SU-DHL-6 (cell line): ENCODE measurements around the gene NFIB.

Source experiments
- H2AFZ ChIP-seq: fragments of 200-600 bp; sonication (generic); 2 replicates; pipeline ENCODE4 v1.6.1; 2014; ENCODE audit warnings: low read depth, mild to moderate bottlenecking, moderate library complexity, mixed read lengths, antibody characterized with exemption, low read length; ENCODE audit not compliant: severe bottlenecking
- H3F3A ChIP-seq: fragments of 200-600 bp; shearing (Covaris generic); 2 replicates; pipeline ENCODE4 v1.6.0; 2016; ENCODE audit warnings: antibody characterized with exemption, mild to moderate bottlenecking; ENCODE audit not compliant: insufficient read depth
- H3K27ac ChIP-seq: fragments of 200-600 bp; sonication (generic); 2 replicates; pipeline ENCODE4 v1.5.1; 2016; ENCODE audit warnings: low read depth, mild to moderate bottlenecking, low read length, moderate library complexity, mixed read lengths
- H3K27me3 ChIP-seq: fragments of 200-600 bp; sonication (generic), shearing (Covaris generic); 2 replicates; pipeline ENCODE4 v1.6.0; 2014; ENCODE audit warnings: mild to moderate bottlenecking, low read length
- H3K36me3 ChIP-seq: fragments of 200-600 bp; sonication (generic); 2 replicates; pipeline ENCODE4 v1.6.1; 2014; ENCODE audit warnings: mild to moderate bottlenecking, low read length, mixed read lengths
- H3K4me2 ChIP-seq: fragments of 300-600, 200-600 bp; shearing (Covaris generic), sonication (generic); 2 replicates; pipeline ENCODE4 v1.6.0; 2014; ENCODE audit warnings: low read length, low read depth, mild to moderate bottlenecking; ENCODE audit not compliant: poor library complexity, severe bottlenecking
- H3K4me3 ChIP-seq: fragments of 200-600 bp; sonication (generic); 2 replicates; pipeline ENCODE4 v1.5.1; 2014; ENCODE audit warnings: antibody characterized with exemption, low read length, mild to moderate bottlenecking, mixed read lengths; ENCODE audit not compliant: insufficient read depth, poor library complexity, severe bottlenecking
- H3K79me2 ChIP-seq: fragments of 200-600 bp; sonication (generic); 2 replicates; pipeline ENCODE4 v1.6.1; 2014; ENCODE audit warnings: mild to moderate bottlenecking, low read length, moderate library complexity; ENCODE audit not compliant: insufficient read depth
- H3K9ac ChIP-seq: fragments of 200-600 bp; sonication (generic); 2 replicates; pipeline ENCODE4 v1.7.0; 2014; ENCODE audit warnings: mild to moderate bottlenecking, low read length
- H3K9me2 ChIP-seq: fragments of 200-600 bp; sonication (generic); replicated peaks from 2 replicates; pipeline ENCODE4 v1.6.1; 2014; ENCODE audit warnings: low read length; ENCODE audit not compliant: insufficient read depth
- H3K9me3 ChIP-seq: fragments of 200-600 bp; sonication (generic); 2 replicates; pipeline ENCODE4 v1.6.1; 2014; ENCODE audit warnings: low read length, mixed read lengths; ENCODE audit not compliant: insufficient read depth
- H4K20me1 ChIP-seq: fragments of 200-600 bp; sonication (generic); 2 replicates; pipeline ENCODE4 v1.6.1; 2014; ENCODE audit warnings: low read depth, mild to moderate bottlenecking, antibody characterized with exemption, low read length, moderate library complexity, mixed read lengths
- EZH2phosphoT487 ChIP-seq: fragments of 200-600 bp; sonication (generic), shearing (Covaris generic); conservative IDR thresholded peaks from 2 replicates; pipeline ENCODE4 v1.6.1; 2018; ENCODE audit warnings: mild to moderate bottlenecking, antibody characterized with exemption, low read length, moderate library complexity, mixed read lengths
- TF ChIP-seq, protein P1 (sequence below): fragments of 200-600 bp; sonication (generic); IDR thresholded peaks from one replicate; pipeline ENCODE4 v1.5.1; 2017; ENCODE audit warnings: antibody characterized with exemption, mild to moderate bottlenecking, low read length, moderate library complexity; ENCODE audit not compliant: insufficient read depth, poor library complexity, severe bottlenecking

Gene NFIB

DNA sequence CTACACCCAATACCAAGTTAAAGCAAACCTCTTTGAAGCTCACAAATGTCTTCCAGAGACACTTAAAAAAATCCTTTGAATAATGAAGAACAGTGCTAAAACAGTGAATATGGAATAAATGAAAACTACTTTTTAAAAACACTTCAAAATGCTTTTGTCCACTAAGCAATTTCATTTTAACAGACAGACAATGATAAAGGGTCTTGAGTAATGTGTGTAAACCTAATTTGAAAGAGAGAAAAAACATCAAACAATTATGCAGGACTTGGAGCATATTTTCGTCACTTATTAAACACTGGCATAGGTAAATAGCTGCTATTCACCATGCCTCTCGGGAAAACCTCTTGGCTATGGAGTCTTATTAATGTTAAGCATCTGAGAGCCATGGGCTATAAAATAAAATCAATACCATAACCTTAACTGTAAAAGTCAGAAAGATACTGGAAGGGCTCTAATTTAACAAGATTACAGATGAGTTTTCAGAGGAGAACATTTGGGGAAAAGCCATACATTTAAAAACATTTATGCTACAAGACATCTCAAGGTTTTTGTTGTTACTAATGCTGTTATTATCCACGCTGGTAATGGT lies 177.8 kb downstream of the NFIB start:
- Histone ChIP-seq H3K9me3 (no peaks in the 10 kb centered on the region), H2AFZ (no peak overlapping the region), H3K27me3 (no peaks in the 10 kb centered on the region; the same call in 1 of the 2 replicates), H3K27ac (no peak overlapping the region), H3K9ac (no peak overlapping the region), H3K4me2 (no peak overlapping the region), H3F3A (no peaks in the 10 kb centered on the region), H4K20me1 (no peaks in the 10 kb centered on the region), H3K9me2 (0 out of 2 replicates have a peak, but pooled peaks cover 4% of the 10 kb centered on the region), H3K4me3 (no peak overlapping the region), H3K36me3 (no peaks in the 10 kb centered on the region), H3K79me2 (no peaks in the 10 kb centered on the region)
- TF ChIP-seq, protein P1, sequence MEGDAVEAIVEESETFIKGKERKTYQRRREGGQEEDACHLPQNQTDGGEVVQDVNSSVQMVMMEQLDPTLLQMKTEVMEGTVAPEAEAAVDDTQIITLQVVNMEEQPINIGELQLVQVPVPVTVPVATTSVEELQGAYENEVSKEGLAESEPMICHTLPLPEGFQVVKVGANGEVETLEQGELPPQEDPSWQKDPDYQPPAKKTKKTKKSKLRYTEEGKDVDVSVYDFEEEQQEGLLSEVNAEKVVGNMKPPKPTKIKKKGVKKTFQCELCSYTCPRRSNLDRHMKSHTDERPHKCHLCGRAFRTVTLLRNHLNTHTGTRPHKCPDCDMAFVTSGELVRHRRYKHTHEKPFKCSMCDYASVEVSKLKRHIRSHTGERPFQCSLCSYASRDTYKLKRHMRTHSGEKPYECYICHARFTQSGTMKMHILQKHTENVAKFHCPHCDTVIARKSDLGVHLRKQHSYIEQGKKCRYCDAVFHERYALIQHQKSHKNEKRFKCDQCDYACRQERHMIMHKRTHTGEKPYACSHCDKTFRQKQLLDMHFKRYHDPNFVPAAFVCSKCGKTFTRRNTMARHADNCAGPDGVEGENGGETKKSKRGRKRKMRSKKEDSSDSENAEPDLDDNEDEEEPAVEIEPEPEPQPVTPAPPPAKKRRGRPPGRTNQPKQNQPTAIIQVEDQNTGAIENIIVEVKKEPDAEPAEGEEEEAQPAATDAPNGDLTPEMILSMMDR, result no peak
- TF ChIP-seq EZH2phosphoT487, result no peak

DNA sequence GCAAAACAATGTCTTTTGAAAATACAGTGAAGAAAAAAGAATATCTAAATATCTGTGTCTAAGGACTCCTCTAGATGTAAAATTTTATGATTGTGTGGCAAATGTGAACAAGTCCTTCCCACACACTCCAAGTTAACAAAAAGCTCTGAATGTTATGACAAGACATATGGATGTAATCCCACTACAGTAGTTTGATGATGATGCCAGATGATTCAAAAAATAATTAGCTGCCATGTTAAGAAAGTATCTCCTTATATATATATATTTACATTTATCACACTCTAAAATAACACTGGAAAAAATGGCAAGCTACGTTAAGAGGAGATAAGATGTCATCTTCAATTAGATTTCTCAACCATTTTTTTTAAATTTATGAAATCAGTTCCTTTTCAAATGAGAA lies 178.5 kb downstream of the NFIB start:
- Histone ChIP-seq H3K79me2 (no peaks in the 10 kb centered on the region), H3K9me2 (0 out of 2 replicates have a peak, but pooled peaks cover 4% of the 10 kb centered on the region), H3K27ac (no peak overlapping the region), H3K27me3 (no peaks in the 10 kb centered on the region; the same call in 1 of the 2 replicates), H3F3A (no peaks in the 10 kb centered on the region), H3K4me2 (no peak overlapping the region), H3K4me3 (no peak overlapping the region), H4K20me1 (no peaks in the 10 kb centered on the region), H3K36me3 (no peaks in the 10 kb centered on the region), H3K9ac (no peak overlapping the region), H3K9me3 (no peaks in the 10 kb centered on the region), H2AFZ (no peak overlapping the region)
- TF ChIP-seq, protein P1, result no peak
- TF ChIP-seq EZH2phosphoT487, result no peak

DNA sequence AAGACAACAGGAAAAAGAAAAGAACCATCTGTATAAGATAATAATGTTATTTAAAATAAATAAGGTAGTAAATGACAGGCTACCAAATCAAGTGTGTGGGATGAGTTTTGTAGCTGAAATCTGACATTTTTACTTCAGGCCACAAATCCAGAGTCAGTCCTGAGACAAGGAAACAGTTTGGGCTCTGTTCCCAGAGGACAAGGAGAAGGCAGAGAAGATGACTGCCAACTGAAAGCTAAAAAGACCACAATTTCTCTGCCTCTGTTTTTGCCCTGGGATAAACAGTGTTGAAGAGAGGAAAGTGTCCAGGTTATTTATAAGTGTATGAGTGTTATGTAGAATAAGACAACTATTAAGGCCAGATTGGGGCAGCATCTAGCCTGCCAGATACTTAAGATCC lies 180.5 kb downstream of the NFIB start:
- Histone ChIP-seq H4K20me1 (no peaks in the 10 kb centered on the region), H3K9ac (no peak overlapping the region), H3F3A (no peaks in the 10 kb centered on the region), H3K9me2 (0 out of 2 replicates have a peak, but pooled peaks cover 4% of the 10 kb centered on the region), H3K4me3 (no peak overlapping the region), H2AFZ (no peak overlapping the region), H3K27me3 (no peaks in the 10 kb centered on the region; the same call in 1 of the 2 replicates), H3K79me2 (no peaks in the 10 kb centered on the region), H3K27ac (no peak overlapping the region), H3K9me3 (no peaks in the 10 kb centered on the region), H3K36me3 (no peaks in the 10 kb centered on the region), H3K4me2 (no peak overlapping the region)
- TF ChIP-seq EZH2phosphoT487, result no peak
- TF ChIP-seq, protein P1, result no peak
